C4-2B (cell line): ENCODE results near the gene TNS1.

Experiments
- ZFX ChIP-seq: fragments of 450-650 bp; IDR thresholded peaks from 2 replicates; pipeline ENCODE4 v1.6.1; 2017
- TF ChIP-seq, protein P1 (sequence below): fragments of 450-650 bp; conservative IDR thresholded peaks from 2 replicates; pipeline ENCODE4 v1.5.1; 2017; ENCODE audit warnings: mild to moderate bottlenecking

DNA sequence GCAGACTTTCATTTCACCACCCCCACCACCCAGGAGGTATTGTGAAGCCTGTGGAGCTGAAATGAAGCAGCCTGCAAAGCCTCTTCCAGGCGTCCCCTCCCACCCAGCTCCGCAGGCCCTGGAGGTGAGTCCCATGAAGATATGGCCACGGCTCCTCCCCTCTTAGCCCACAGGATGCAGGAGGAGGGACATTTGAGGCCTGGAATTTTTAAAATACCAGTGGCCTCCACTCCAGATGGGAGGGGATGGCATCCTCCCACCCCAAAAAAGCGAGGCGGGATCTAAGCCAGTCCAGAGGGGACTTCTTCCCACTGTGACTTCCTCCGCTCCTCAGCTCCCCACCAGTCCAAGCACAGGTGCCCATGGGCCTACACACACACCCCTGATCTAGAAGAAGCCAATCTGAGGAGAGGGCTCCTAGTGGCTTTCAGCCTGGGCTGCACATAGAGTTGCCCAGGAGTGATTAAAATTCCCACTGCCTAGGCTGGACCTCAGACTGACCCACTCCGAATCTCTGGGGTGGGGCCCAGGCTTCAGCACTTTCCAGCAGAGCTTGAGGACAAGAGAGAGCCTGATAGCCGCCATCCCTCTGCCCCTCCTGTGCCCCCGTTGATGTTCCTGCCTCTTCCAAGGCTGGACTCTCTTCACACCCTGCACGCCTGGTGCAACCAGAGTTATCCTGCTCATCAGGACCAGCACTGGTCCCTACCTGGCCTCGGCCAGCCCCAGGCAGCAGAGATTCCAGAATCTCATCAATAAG lies 206.9 kb downstream of the TNS1 start:
- TF ChIP-seq, protein P1, sequence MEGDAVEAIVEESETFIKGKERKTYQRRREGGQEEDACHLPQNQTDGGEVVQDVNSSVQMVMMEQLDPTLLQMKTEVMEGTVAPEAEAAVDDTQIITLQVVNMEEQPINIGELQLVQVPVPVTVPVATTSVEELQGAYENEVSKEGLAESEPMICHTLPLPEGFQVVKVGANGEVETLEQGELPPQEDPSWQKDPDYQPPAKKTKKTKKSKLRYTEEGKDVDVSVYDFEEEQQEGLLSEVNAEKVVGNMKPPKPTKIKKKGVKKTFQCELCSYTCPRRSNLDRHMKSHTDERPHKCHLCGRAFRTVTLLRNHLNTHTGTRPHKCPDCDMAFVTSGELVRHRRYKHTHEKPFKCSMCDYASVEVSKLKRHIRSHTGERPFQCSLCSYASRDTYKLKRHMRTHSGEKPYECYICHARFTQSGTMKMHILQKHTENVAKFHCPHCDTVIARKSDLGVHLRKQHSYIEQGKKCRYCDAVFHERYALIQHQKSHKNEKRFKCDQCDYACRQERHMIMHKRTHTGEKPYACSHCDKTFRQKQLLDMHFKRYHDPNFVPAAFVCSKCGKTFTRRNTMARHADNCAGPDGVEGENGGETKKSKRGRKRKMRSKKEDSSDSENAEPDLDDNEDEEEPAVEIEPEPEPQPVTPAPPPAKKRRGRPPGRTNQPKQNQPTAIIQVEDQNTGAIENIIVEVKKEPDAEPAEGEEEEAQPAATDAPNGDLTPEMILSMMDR: no peak
- no peak for TF ChIP-seq ZFX
